Right kidney (tissue), 9 donors: ENCODE measurements around the gene COQ8B.
A peak's percentile ranks its signal among the peaks of the same experiment; 100 is the strongest.
"Not testable (repeated sequence)": the region's sequence is repeated elsewhere in the genome, so short reads cannot be mapped to it uniquely, and the experiment has no call there.

Experiments
- DNase-seq: peaks from one replicate; pipeline ENCODE4 v3.0.0-alpha.2; 2016
- long read RNA-seq, 8 donors: transcript quantifications; one replicate each; lab custom pipeline, GENCODE V29; 2026

The COQ8B gene
- long read RNA-seq, donor 1, partial matches to known transcripts: 0 of 4 reads
- long read RNA-seq, donor 1, other reads (novel, unspliced or antisense): 0 of 4 reads
- long read RNA-seq, donor 2, partial matches to known transcripts: 12 of 14 reads
- long read RNA-seq, donor 2, other reads (novel, unspliced or antisense): 0 of 14 reads
- long read RNA-seq, donor 3: 0 reads
- long read RNA-seq, donor 4, partial matches to known transcripts: 6 of 7 reads
- long read RNA-seq, donor 4, other reads (novel, unspliced or antisense): 0 of 7 reads
- long read RNA-seq, donor 5, partial matches to known transcripts: 0 of 1 reads
- long read RNA-seq, donor 5, other reads (novel, unspliced or antisense): 0 of 1 reads
- long read RNA-seq, donor 6, partial matches to known transcripts: 12 of 13 reads
- long read RNA-seq, donor 6, other reads (novel, unspliced or antisense): 0 of 13 reads
- long read RNA-seq, donor 7: 0 reads
- long read RNA-seq, donor 8, partial matches to known transcripts: 0 of 2 reads
- long read RNA-seq, donor 8, other reads (novel, unspliced or antisense): 0 of 2 reads

GRCh38 chr19:40716482-40717324, at the start of gene COQ8B, which contains the start of gene ITPKC:
Gene COQ8B, minus strand, starts transcription at chr19:40716886. Its CDS starts 2,254 bp downstream, at chr19:40714632.
Gene ITPKC, plus strand, starts transcription at chr19:40717112. Its CDS starts 24 bp downstream, at chr19:40717136.
- peak; percentile 97 for DNase-seq

GRCh38 chr19:40766385-40766784, 49.7 kb upstream of the COQ8B start:
- not testable (repeated sequence) for DNase-seq

GRCh38 chr19:40763963-40764362, 47.3 kb upstream of the COQ8B start:
- no peak for DNase-seq

- no peak for DNase-seq
Measured at GRCh38 chr19:40763526-40763925, 46.8 kb upstream of the COQ8B start.

- no peak for DNase-seq
Measured at GRCh38 chr19:40762754-40763470, 46.2 kb upstream of the COQ8B start.

GRCh38 chr19:40759352-40759751, 42.7 kb upstream of the COQ8B start:
- DNase-seq: no peak

GRCh38 chr19:40758491-40758890, 41.8 kb upstream of the COQ8B start:
- DNase-seq: no peak

GRCh38 chr19:40756502-40757110, 39.9 kb upstream of the COQ8B start:
- DNase-seq: no peak

GRCh38 chr19:40755791-40756190, 39.1 kb upstream of the COQ8B start:
- DNase-seq: no peak

- DNase-seq: no peak
Measured at GRCh38 chr19:40755248-40755624, 38.5 kb upstream of the COQ8B start.

- no peak for DNase-seq
Measured at GRCh38 chr19:40754611-40755247, 38.0 kb upstream of the COQ8B start.

GRCh38 chr19:40752257-40752781, 35.6 kb upstream of the COQ8B start:
- DNase-seq: no peak

- peak; percentile 100 for DNase-seq
Measured at GRCh38 chr19:40750874-40751537, 34.3 kb upstream of the COQ8B start, which contains the start of gene SNRPA. Gene SNRPA, plus strand, starts transcription at chr19:40751203. Its CDS starts 206 bp downstream, at chr19:40751409.

- DNase-seq: no peak
Measured at GRCh38 chr19:40750058-40750873, 33.6 kb upstream of the COQ8B start, which contains the start of gene ACTMAP. Gene ACTMAP, minus strand, starts transcription at chr19:40750477. Its CDS starts 674 bp downstream, at chr19:40749803.

GRCh38 chr19:40747536-40747935, 30.9 kb upstream of the COQ8B start:
- DNase-seq: no peak

- DNase-seq: no peak
Measured at GRCh38 chr19:40745402-40745780, 28.7 kb upstream of the COQ8B start.

- peak; percentile 30 for DNase-seq
Measured at GRCh38 chr19:40744554-40745401, 28.1 kb upstream of the COQ8B start.

- no peak for DNase-seq
Measured at GRCh38 chr19:40743926-40744325, 27.2 kb upstream of the COQ8B start.
